Lung (tissue), 12 donors: ENCODE data around the gene RALB. TPM values are rescaled to one million over a fixed set of nuclear protein-coding genes. Genes with fewer than 3 reads are reported as not detected.

Experiments used
- ATAC-seq: fragments of 200-7000 bp; cut with Tn5 transposase; one replicate; pipeline ENCODE4 v1.9.1; 2020; ENCODE audit warnings: moderate number of reproducible peaks; ENCODE audit not compliant: insufficient read depth, low FRiP score
- DNase-seq, 3 donors: peaks; one replicate each; pipeline ENCODE4 v3.0.0-alpha.2; 2013 to 2017
- H3K27ac ChIP-seq, 2 donors: one replicate each; pipeline ENCODE4 v1.5.1; 2013; ENCODE audit warnings: mild to moderate bottlenecking in 2 of 2, moderate library complexity in 2 of 2, control low read depth in 1 of 2, inconsistent platforms in 1 of 2, low read depth in 1 of 2, low read length in 1 of 2
- H3K27me3 ChIP-seq, 3 donors: one replicate each; pipeline ENCODE4 v1.5.1; 2013; ENCODE audit warnings: low read length in 2 of 3; ENCODE audit not compliant: control insufficient read depth in 3 of 3, insufficient read depth in 3 of 3
- H3K36me3 ChIP-seq, 4 donors: one replicate each; pipeline ENCODE4 v1.5.1; 2013; ENCODE audit warnings: low read length in 4 of 4, mild to moderate bottlenecking in 1 of 4, moderate library complexity in 1 of 4; ENCODE audit not compliant: control insufficient read depth in 4 of 4, insufficient read depth in 4 of 4
- H3K4me1 ChIP-seq, 5 donors: one replicate each; pipeline ENCODE4 v1.5.1; 2013; ENCODE audit warnings: low read length in 5 of 5, mild to moderate bottlenecking in 2 of 5, moderate library complexity in 1 of 5; ENCODE audit not compliant: control insufficient read depth in 5 of 5, insufficient read depth in 5 of 5
- H3K4me3 ChIP-seq: one replicate; pipeline ENCODE4 v1.5.1; 2013; ENCODE audit warnings: mild to moderate bottlenecking, control low read depth, moderate library complexity
- H3K9ac ChIP-seq, 2 donors: one replicate each; pipeline ENCODE4 v1.5.1; 2013; ENCODE audit warnings: low read length in 2 of 2, control low read depth in 1 of 2; ENCODE audit not compliant: insufficient read depth in 1 of 2
- H3K9me3 ChIP-seq, 4 donors: one replicate each; pipeline ENCODE4 v1.5.1; 2013; ENCODE audit warnings: low read length in 3 of 4, mild to moderate bottlenecking in 1 of 4, moderate library complexity in 1 of 4; ENCODE audit not compliant: control insufficient read depth in 4 of 4, insufficient read depth in 3 of 4
- CTCF ChIP-seq: IDR thresholded peaks from 2 replicates; pipeline ENCODE4 v1.5.1; 2012; ENCODE audit warnings: mild to moderate bottlenecking; ENCODE audit errors: control extremely low read depth, extremely low read depth
- WGBS, 2 donors: extraction: QIAGEN DNeasy Blood & Tissue Kit; methylation state at CpG; one replicate each; pipeline ENCODE4 v1.1.7; 2013; 5-methylcytosine and 5-hydroxymethylcytosine counted together
- polyA plus RNA-seq, 2 donors: library from polyadenylated mRNA; stranded (reverse); fragments of 200-250 nt; gene quantifications; one replicate each; pipeline ENCODE4 v1.2.1, GENCODE V29; 2013
- total RNA-seq, 2 donors: library from RNA; depleted of rRNA in 1 of 2; stranded (reverse); fragments of >200 nt in 1 of 2; gene quantifications; one replicate each; pipeline ENCODE4 v1.2.1, GENCODE V29; 2014 to 2021
- donor health status: control.
- donor health status: control.
- donor health status: Bipolar disorder and iron deficiency.
- donor health status: healthy.
- donor health status: DM: yes; HTN: yes; CAD: no.

RALB gene
- total and polyA plus RNA-seq, 4 donors, result 34.6 to 111 (median 77.1) TPM

- WGBS, 2 donors, result 84 to 86% methylated on average over 10 of the region's 10 CpGs
- H3K36me3 ChIP-seq, result peaks cover 3 to 20% (median 16%) of the 10 kb centered on the region in 4 donors
These were observed 26.2 kb downstream of the RALB start for GRCh38 chr2:120278901-120279300.

GRCh38 chr2:120279708-120280107, 27.1 kb downstream of the RALB start:
- peaks cover 3 to 20% (median 16%) of the 10 kb centered on the region in 4 donors for H3K36me3 ChIP-seq
- no peak for TF ChIP-seq CTCF
- DNase-seq, result no peak
- H3K4me1 ChIP-seq, result peaks cover 0 to 8% (median 5%) of the 10 kb centered on the region in 5 donors
- no peaks in the 10 kb centered on the region for H3K27me3 ChIP-seq
- WGBS, 2 donors, result 85 to 89% methylated on average over 14 of the region's 14 CpGs
- peak; percentile 11 for ATAC-seq
- H3K9me3 ChIP-seq, result peaks cover 0 to 5% (median 1%) of the 10 kb centered on the region in 4 donors
- no peak overlapping the region for H3K4me3 ChIP-seq
- H3K27ac ChIP-seq, result no peak overlapping the region
- no peak overlapping the region for H3K9ac ChIP-seq

More at GRCh38 chr2:120278901-120279300, 26.2 kb downstream of the RALB start:
- Histone ChIP-seq H3K4me1 (peaks cover 0 to 8% (median 5%) of the 10 kb centered on the region in 5 donors), H3K27ac (no peak overlapping the region), H3K27me3 (no peaks in the 10 kb centered on the region), H3K9me3 (peaks cover 0 to 5% (median 1%) of the 10 kb centered on the region in 4 donors), H3K4me3 (no peak overlapping the region), H3K9ac (no peak overlapping the region)
- no peak for DNase-seq
- TF ChIP-seq CTCF, result no peak
- no peak for ATAC-seq

- H3K27me3 ChIP-seq, result no peaks in the 10 kb centered on the region
- no peak overlapping the region for H3K9ac ChIP-seq
- peaks cover 16 to 21% (median 18%) of the 10 kb centered on the region in 4 donors for H3K36me3 ChIP-seq
- peak in 2 of 3 donors; percentile 46 to 51 for DNase-seq
- TF ChIP-seq CTCF, result no peak
- ATAC-seq, result no peak
- 73 to 75% methylated on average over 4 of the region's 4 CpGs for WGBS, 2 donors
- peaks cover 0 to 3% (median 0%) of the 10 kb centered on the region in 4 donors for H3K9me3 ChIP-seq
- peaks cover 0 to 5% (median 0%) of the 10 kb centered on the region in 5 donors for H3K4me1 ChIP-seq
- no peak overlapping the region for H3K4me3 ChIP-seq
- no peak overlapping the region for H3K27ac ChIP-seq
These were observed 31.0 kb downstream of the RALB start for GRCh38 chr2:120283649-120284048.

GRCh38 chr2:120285056-120285455, 32.4 kb downstream of the RALB start:
- Histone ChIP-seq H3K4me3 (no peak overlapping the region), H3K27me3 (no peaks in the 10 kb centered on the region), H3K9me3 (no peaks in the 10 kb centered on the region), H3K4me1 (peaks cover 0 to 5% (median 0%) of the 10 kb centered on the region in 5 donors), H3K36me3 (peaks cover 9 to 20% (median 13%) of the 10 kb centered on the region in 4 donors), H3K9ac (no peak overlapping the region), H3K27ac (no peak overlapping the region)
- 86 to 93% methylated on average over 6 of the region's 6 CpGs for WGBS, 2 donors
- ATAC-seq (no peak), DNase-seq (no peak)
- no peak for TF ChIP-seq CTCF
